Stimulated activated naive CD4-positive, alpha-beta T cell treated with Interleukin-2 at 50 U/mL for 16 hours (primary cell): ENCODE results near the gene RASL12.
A peak's percentile ranks its signal among the peaks of the same experiment; 100 is the strongest.
"Not testable (repeated sequence)": the region's sequence is repeated elsewhere in the genome, so short reads cannot be mapped to it uniquely, and the experiment has no call there.

Experiments
- DNase-seq: peaks from one replicate; lab custom pipeline; 2025; lab: John Stamatoyannopoulos, UW

Gene RASL12

DNA sequence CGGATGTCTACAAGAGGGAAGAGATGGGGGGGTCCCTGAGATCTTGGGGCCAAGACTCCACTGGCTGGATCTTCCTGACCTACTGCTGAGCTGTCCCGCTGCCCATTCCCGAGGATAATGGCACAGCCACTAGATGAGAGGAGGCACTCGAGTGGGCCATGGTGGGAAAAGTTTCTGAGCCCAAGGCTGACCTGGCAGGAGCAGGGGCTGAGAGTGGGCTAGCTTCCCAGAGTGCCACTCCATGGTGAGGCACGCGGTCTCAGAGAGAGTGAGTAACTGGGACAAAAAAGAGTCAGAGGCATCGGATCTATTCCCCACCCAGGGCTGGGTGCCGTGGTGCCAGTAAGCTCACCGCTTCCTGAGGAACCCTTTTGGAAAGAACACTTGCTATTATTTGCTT is 11.7 kb downstream of the RASL12 start:
- no peak for DNase-seq

DNA sequence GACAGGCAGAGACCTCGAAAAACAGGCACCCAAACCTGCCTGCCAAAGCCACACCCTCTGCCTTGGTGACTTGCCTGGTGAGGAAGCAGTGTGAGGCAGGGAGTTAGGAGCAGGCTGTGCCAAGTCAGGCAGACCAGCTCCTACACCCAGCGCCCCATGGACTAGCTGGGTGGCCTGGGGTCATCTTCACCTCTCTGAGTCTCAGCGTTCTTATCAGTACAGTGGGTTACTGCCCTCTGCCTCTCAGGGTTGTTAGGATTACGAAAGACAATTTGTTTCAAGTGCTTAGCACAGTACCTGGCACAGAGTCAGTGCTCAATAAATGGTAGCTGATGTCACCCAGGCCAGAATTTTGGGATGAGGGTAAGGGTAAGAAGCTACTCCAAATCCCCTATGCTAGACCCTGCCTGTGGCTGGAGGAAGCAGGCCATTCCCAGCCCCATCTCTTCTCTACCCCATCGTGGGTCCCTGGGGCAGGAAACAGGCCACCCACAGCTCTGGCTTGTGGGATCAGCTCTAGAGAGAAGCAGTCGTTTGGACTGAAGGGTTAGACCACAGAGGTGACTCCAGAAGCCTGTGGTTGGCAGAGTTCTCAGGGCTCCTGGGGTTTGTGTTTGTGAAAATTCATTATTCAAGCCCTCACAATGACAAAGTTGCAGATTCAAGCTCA is 12.5 kb downstream of the RASL12 start:
- no peak for DNase-seq

- DNase-seq: peak; percentile 25
Measured at GRCh38 chr15:65054333-65055200, 13.2 kb downstream of the RASL12 start.

GRCh38 chr15:65052956-65053355 is 14.8 kb downstream of the RASL12 start:
- DNase-seq: no peak

- DNase-seq: no peak
Measured at GRCh38 chr15:65051266-65051665, 16.5 kb downstream of the RASL12 start.

- no peak for DNase-seq
Measured at GRCh38 chr15:65050270-65050669, 17.5 kb downstream of the RASL12 start.

DNA sequence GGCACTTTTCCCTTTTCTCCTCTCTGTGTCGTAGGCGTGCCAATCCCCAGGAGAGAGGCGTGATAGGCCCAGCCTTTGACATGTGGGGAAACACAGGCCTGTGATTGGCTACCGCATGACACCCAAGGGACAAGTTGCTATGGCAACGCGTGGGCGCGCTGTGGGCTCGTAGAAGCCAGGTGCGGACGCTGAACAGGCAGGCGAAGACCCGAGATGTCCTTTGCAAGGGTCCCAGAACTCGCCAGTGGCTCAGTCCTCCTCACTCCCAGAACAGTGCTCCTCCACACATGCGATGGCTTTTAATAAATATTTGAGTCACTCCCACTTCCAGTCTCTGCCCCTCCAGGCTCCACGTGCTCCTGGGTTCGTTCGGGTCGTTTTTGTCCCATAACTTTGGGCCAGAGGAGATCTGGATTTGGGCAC is 18.4 kb downstream of the RASL12 start:
- DNase-seq: peak; percentile 88

DNA sequence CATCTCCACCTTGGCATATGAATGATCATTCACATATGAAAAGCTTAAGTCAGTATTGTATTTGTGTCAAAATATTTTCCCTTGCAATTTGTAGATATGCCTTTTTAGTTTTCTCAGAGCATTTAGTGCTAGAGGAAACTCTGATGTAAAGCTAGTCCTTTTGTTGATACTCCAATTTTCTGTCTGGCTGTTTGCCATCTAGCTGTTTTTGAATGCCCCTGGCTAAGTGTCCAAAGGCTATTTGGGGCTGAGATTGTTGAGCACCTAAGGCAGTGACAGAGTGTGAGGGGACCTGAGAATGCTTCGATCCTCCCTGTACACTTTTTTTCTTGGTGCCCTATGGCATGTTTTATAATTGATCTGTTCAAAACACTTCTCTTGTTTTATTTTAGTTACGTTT is 19.6 kb downstream of the RASL12 start:
- no peak for DNase-seq

- no peak for DNase-seq
Measured at GRCh38 chr15:65044724-65045481, 22.9 kb downstream of the RASL12 start, which contains the start of gene SLC51B. Gene SLC51B (plus strand): TSS chr15:65045387. CDS start chr15:65050005, 4,618 bp downstream.

GRCh38 chr15:65044218-65044617 is 23.6 kb downstream of the RASL12 start:
- not testable (repeated sequence) for DNase-seq

DNA sequence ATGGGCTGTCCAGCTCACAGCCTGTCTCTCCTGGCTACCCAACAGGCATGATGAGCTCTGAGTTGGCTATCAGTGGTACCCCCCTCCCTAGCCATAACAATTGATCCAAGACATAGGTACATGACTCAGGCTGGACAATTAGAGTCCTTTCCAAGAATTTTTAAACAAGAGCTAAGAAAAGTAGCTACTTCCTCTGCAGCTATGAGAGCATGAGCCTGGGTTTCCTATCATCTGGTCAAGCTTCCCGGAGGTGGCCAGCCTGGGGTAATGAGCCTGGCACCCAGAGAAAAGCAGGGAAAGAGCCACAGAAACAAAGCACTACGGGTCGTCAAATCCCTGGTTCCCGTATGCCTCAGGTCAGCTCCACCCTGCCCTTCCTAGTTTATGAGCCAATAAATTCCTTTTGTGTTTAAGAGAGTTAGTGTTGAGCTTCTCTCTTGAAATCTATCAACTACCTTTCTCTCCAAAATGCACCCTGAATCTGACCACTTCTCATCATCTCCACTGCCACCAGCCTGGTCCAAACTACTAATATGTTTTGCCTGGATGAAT is 24.9 kb downstream of the RASL12 start:
- DNase-seq: no peak

DNA sequence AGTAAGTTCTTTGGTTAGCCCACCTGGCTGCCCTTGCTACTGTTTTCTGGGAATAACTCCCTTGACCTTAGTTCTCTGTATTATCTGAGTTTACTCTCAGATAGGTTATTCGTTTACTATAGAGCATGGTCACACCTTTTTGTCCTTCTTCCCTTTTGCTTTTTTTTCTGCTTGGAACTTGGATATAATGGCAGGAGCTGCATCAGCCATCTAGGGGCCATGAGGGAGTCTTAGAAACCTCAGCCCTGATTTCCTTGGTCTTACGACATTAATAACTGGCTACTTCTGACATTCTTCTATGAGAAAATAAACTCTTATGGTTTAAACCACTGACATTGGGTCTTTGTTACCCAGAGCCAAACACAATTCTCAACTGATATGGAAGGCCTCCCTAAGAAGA is 26.0 kb downstream of the RASL12 start:
- no peak for DNase-seq

- no peak for DNase-seq
Measured at GRCh38 chr15:65040461-65040860, 27.3 kb downstream of the RASL12 start.

GRCh38 chr15:65038836-65039235 is 29.0 kb downstream of the RASL12 start:
- DNase-seq: no peak

DNA sequence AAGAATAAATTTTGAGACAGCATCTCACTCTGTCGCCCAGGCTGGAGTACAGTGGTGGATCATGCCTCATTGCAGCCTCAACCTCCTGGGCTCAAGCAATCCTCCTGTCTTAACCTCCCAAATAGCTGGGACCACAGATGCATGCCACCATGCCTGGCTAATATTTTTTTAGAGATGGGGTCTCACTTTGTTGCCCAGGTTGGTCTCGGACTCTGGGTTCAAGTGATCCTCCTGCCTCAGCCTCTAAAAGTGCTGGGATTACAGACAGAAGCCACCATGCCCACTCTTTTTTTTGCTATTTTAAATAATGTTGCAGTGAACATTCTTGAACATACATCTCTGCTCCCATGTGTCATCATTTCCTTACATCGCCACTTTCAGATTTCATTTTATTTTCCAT is 29.4 kb downstream of the RASL12 start:
- DNase-seq: no peak

- DNase-seq: no peak
Measured at GRCh38 chr15:65037309-65037708, 30.5 kb downstream of the RASL12 start.

DNA sequence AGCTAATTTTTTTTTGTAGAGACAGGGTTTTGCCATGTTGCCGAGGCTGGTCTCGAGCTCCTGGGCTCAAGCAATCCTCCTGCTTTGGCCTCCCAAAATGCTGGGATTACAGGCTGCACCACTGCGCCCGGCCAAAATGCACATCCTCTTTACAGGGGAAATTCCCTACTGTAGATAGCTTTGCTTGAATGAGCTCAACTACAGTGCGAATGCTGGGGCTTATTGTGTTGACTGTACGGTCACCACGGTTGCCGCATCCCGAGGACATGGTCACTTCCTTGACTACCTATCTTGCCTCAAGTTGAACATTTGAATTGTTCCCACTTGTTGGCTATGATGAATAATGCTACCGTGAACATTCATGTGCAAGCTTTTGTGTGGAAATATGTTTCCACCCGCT is 33.1 kb downstream of the RASL12 start:
- DNase-seq: no peak

GRCh38 chr15:65033659-65034269 is 34.0 kb downstream of the RASL12 start:
- no peak for DNase-seq

DNA sequence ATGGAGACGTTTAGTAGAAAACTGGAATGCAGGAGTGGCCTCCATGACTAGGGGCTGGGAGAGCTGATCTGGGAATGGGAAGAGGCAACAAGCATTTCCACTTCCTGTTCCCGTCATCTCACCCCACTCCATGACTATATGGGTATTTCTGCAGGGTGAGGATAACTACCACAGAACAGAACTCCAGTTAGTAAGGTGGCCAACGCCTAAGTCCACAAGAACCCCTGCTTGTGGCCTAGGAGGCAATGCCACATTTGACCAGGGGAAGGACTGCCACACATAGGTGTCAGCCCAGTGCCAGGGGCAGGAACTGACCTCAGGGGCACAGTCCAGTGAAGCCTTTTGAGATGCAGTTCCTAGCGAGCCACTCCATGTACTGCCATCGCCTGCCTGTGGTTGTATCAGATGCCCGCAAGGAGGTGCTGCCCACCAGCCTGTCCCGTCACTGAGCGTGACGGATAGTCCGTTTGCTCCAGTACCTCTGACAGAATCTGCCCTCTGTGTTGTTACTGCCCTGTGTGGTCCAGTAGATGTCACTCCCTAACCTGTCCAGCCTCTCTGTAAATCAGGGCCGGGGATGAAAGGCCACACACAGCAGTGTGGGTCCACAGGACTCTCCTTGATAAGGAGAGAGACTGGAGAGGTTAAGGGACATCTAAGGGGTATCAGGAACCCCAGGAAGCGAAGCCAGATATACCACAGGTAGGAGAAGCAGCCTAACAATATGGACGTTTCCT is 34.8 kb downstream of the RASL12 start:
- peak; percentile 7 for DNase-seq

DNA sequence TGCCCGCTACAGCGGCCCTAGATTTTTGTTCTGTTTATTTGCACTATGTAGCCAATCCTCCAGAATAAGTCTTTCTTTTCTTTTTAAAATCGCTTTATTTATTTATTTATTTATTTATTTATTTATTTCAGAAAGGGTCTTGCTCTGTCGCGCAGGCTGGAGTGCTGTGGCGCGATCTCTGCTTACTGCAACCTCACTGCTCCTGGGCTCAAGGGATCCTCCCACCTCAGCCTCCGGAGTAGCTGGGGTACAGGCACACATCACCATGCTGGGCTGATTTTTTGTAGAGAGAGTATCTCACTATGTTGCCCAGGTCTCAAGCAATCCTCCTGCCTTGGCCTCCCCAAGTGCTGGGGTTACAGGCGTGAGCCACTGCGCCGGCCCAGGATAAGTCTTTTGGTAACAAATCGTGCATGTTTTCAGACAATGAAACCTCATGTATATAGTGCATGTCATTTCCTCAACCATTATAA is 38.0 kb downstream of the RASL12 start:
- no peak for DNase-seq
